Endothelial cell of umbilical vein (primary cell): ENCODE measurements around the gene TTC9.

Experiments
- JUN ChIP-seq: IDR thresholded peaks from 2 replicates; pipeline ENCODE4 v1.6.1; 2011; ENCODE audit warnings: borderline replicate concordance, low read depth; ENCODE audit not compliant: insufficient read length, insufficient read depth
- POLR2A ChIP-seq: IDR thresholded peaks from 2 replicates; pipeline ENCODE4 v1.6.1; 2012; ENCODE audit warnings: low read depth, mild to moderate bottlenecking, control low read depth, low read length
- TF ChIP-seq, protein P1 (sequence below), 2 donors: IDR thresholded peaks; 1 replicate in 1 of 2; 2 replicates in 1 of 2; pipeline ENCODE4 v1.5.1; 2011; ENCODE audit warnings: low read length in 2 of 2, mild to moderate bottlenecking in 2 of 2, moderate library complexity in 2 of 2, control low read depth in 1 of 2, inconsistent platforms in 1 of 2, low read depth in 1 of 2; ENCODE audit not compliant: insufficient read depth in 1 of 2; ENCODE audit errors: extremely low read depth in 1 of 2

DNA sequence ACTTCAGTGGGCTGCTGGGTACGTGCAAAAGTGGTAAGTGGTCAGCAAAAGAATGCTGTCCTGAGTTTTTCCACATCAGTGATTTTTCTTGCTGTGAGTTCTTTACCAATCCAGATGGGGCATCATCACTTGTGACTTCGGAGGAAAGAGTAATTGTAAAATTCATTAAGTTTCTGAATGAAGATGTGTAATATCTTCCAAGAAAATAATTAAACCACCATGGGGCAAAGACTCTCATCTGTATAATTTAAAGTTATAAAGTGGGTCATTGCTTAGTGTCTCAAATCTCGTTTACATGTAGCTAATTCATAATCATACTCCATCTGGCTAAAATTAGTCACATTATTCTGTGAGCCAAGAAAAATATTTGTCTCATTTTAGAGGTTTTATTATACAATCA lies 30.5 kb upstream of the TTC9 start:
- TF ChIP-seq POLR2A (no peak), JUN (no peak)
- TF ChIP-seq, protein P1, sequence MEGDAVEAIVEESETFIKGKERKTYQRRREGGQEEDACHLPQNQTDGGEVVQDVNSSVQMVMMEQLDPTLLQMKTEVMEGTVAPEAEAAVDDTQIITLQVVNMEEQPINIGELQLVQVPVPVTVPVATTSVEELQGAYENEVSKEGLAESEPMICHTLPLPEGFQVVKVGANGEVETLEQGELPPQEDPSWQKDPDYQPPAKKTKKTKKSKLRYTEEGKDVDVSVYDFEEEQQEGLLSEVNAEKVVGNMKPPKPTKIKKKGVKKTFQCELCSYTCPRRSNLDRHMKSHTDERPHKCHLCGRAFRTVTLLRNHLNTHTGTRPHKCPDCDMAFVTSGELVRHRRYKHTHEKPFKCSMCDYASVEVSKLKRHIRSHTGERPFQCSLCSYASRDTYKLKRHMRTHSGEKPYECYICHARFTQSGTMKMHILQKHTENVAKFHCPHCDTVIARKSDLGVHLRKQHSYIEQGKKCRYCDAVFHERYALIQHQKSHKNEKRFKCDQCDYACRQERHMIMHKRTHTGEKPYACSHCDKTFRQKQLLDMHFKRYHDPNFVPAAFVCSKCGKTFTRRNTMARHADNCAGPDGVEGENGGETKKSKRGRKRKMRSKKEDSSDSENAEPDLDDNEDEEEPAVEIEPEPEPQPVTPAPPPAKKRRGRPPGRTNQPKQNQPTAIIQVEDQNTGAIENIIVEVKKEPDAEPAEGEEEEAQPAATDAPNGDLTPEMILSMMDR (IDR thresholded peaks at IDR 0.05; ENCODE audit: extremely low read depth in 1 of 2, insufficient read depth in 1 of 2, low read depth in 1 of 2, low read length in 2 of 2), result no peak
